GM21390 (cell line): ENCODE results near the gene BCL11A.
A peak's percentile ranks its signal among the peaks of the same experiment; 100 is the strongest.

Experiments used
- ATAC-seq: cut with Tn5 transposase; IDR thresholded peaks from one replicate; pipeline ENCODE4 v1.9.1; 2021; ENCODE audit not compliant: unreplicated experiment

The BCL11A gene

GRCh38 chr2:60469536-60470317 is 83.7 kb downstream of the BCL11A start:
- no peak for ATAC-seq

- no peak for ATAC-seq
Observed at GRCh38 chr2:60468382-60469085, 84.9 kb downstream of the BCL11A start.

GRCh38 chr2:60466161-60466702 is 87.2 kb downstream of the BCL11A start:
- ATAC-seq: no peak

- ATAC-seq: no peak
Observed at GRCh38 chr2:60465736-60466135, 87.7 kb downstream of the BCL11A start.

- no peak for ATAC-seq
Observed at GRCh38 chr2:60463249-60463648, 90.2 kb downstream of the BCL11A start.

- ATAC-seq: no peak
Observed at GRCh38 chr2:60461421-60462108, 91.9 kb downstream of the BCL11A start.

GRCh38 chr2:60460577-60461420 is 92.7 kb downstream of the BCL11A start:
- no peak for ATAC-seq

- ATAC-seq: no peak
Observed at GRCh38 chr2:60459851-60460250, 93.6 kb downstream of the BCL11A start.

GRCh38 chr2:60456115-60456770 is 97.2 kb downstream of the BCL11A start:
- ATAC-seq: no peak

GRCh38 chr2:60453872-60454271 is 99.6 kb downstream of the BCL11A start:
- no peak for ATAC-seq

GRCh38 chr2:60453301-60453700 is 100.2 kb downstream of the BCL11A start:
- no peak for ATAC-seq

- ATAC-seq: no peak
Observed at GRCh38 chr2:60450488-60450887, 103.0 kb downstream of the BCL11A start.

- no peak for ATAC-seq
Observed at GRCh38 chr2:60447943-60448342, 105.5 kb downstream of the BCL11A start.

- peak; percentile 80 for ATAC-seq
Observed at GRCh38 chr2:60446413-60447267, 106.8 kb downstream of the BCL11A start.

GRCh38 chr2:60445684-60446179 is 107.7 kb downstream of the BCL11A start:
- ATAC-seq: no peak

- ATAC-seq: no peak
Observed at GRCh38 chr2:60442608-60443007, 110.8 kb downstream of the BCL11A start.

GRCh38 chr2:60441800-60442199 is 111.7 kb downstream of the BCL11A start:
- no peak for ATAC-seq

- no peak for ATAC-seq
Observed at GRCh38 chr2:60440767-60441163, 112.7 kb downstream of the BCL11A start.
